Trophoblast cell (in vitro differentiated cells and primary cell): ENCODE data around the gene G2E3.
"Not testable (repeated sequence)": the region's sequence is repeated elsewhere in the genome, so short reads cannot be mapped to it uniquely, and the experiment has no call there.

ENCODE experiments used
- DNase-seq, 2 donors: peaks; one replicate each; pipeline ENCODE4 v3.0.0-alpha.2; 2016
- H2AFZ ChIP-seq: 2 replicates; pipeline ENCODE4 v1.6.1; 2013; ENCODE audit warnings: low read length, moderate library complexity, mild to moderate bottlenecking; ENCODE audit not compliant: insufficient read depth, poor library complexity
- H2AK5ac ChIP-seq: 2 replicates; pipeline ENCODE4 v1.6.1; 2013; ENCODE audit warnings: mild to moderate bottlenecking, low read length
- H2BK120ac ChIP-seq: 2 replicates; pipeline ENCODE4 v1.6.1; 2013; ENCODE audit warnings: low read length, mild to moderate bottlenecking, moderate library complexity; ENCODE audit not compliant: insufficient read depth, poor library complexity
- H2BK12ac ChIP-seq: 2 replicates; pipeline ENCODE4 v1.6.1; 2013; ENCODE audit warnings: mild to moderate bottlenecking, low read length, moderate library complexity
- H2BK5ac ChIP-seq: 2 replicates; pipeline ENCODE4 v1.6.1; 2013; ENCODE audit warnings: low read length, low read depth, moderate library complexity, mild to moderate bottlenecking; ENCODE audit not compliant: poor library complexity
- H3K14ac ChIP-seq: 2 replicates; pipeline ENCODE4 v1.6.1; 2013; ENCODE audit warnings: mild to moderate bottlenecking, low read length
- H3K18ac ChIP-seq: 2 replicates; pipeline ENCODE4 v1.6.1; 2013; ENCODE audit warnings: mild to moderate bottlenecking, low read length
- H3K23ac ChIP-seq: 2 replicates; pipeline ENCODE4 v1.6.1; 2013; ENCODE audit warnings: low read length
- H3K27ac ChIP-seq: 2 replicates; pipeline ENCODE4 v1.5.1; 2013; ENCODE audit warnings: low read depth, mild to moderate bottlenecking, inconsistent platforms, low read length, moderate library complexity
- H3K27me3 ChIP-seq: 2 replicates; pipeline ENCODE4 v1.6.1; 2013; ENCODE audit warnings: inconsistent platforms, mild to moderate bottlenecking, low read length, moderate library complexity; ENCODE audit not compliant: insufficient read depth
- H3K36me3 ChIP-seq, 2 experiments: 1 replicate in 1 of 2; 2 replicates in 1 of 2; pipeline ENCODE4 v1.6.1; 2013; ENCODE audit warnings: low read length in 2 of 2, mild to moderate bottlenecking in 2 of 2, moderate library complexity in 1 of 2; ENCODE audit not compliant: insufficient read depth in 2 of 2, control insufficient read depth in 1 of 2
- H3K4ac ChIP-seq: 2 replicates; pipeline ENCODE4 v1.6.1; 2013; ENCODE audit warnings: low read depth, mild to moderate bottlenecking, low read length, moderate library complexity
- H3K4me1 ChIP-seq, 2 experiments: 1 replicate in 1 of 2; 2 replicates in 1 of 2; pipeline ENCODE4 v1.6.1; 2013; ENCODE audit warnings: low read length in 2 of 2, mild to moderate bottlenecking in 2 of 2, moderate library complexity in 1 of 2; ENCODE audit not compliant: insufficient read depth in 2 of 2, control insufficient read depth in 1 of 2
- H3K4me2 ChIP-seq: 2 replicates; pipeline ENCODE4 v1.6.1; 2013; ENCODE audit warnings: inconsistent platforms, mild to moderate bottlenecking, low read length, moderate library complexity
- H3K4me3 ChIP-seq: 2 replicates; pipeline ENCODE4 v1.5.1; 2013; ENCODE audit warnings: mild to moderate bottlenecking, low read depth, low read length, inconsistent platforms
- H3K79me1 ChIP-seq: one replicate; pipeline ENCODE4 v1.6.1; 2013; ENCODE audit warnings: low read length
- H3K79me2 ChIP-seq: 2 replicates; pipeline ENCODE4 v1.6.1; 2013; ENCODE audit warnings: low read length, mild to moderate bottlenecking; ENCODE audit not compliant: control insufficient read depth, insufficient read depth, poor library complexity
- H3K9ac ChIP-seq: 2 replicates; pipeline ENCODE4 v1.6.1; 2013; ENCODE audit warnings: mild to moderate bottlenecking, low read length
- H3K9me3 ChIP-seq: 2 replicates; pipeline ENCODE4 v1.6.1; 2013; ENCODE audit warnings: low read depth, mild to moderate bottlenecking, control low read depth, inconsistent platforms, low read length; ENCODE audit not compliant: insufficient read depth
- H4K12ac ChIP-seq: 2 replicates; pipeline ENCODE4 v1.6.1; 2013; ENCODE audit warnings: low read depth, mild to moderate bottlenecking, low read length, moderate library complexity
- H4K8ac ChIP-seq: 2 replicates; pipeline ENCODE4 v1.6.1; 2013; ENCODE audit warnings: low read depth, mild to moderate bottlenecking, low read length, moderate library complexity
- H4K91ac ChIP-seq: one replicate; pipeline ENCODE4 v1.6.1; 2013; ENCODE audit warnings: low read depth, mild to moderate bottlenecking, low read length, moderate library complexity
- WGBS: extraction: QIAGEN DNeasy Blood & Tissue Kit; methylation state at CpG from one replicate; pipeline ENCODE4 v1.1.7; 2013; ENCODE audit warnings: missing lambda C conversion rate; ENCODE audit not compliant: insufficient read length, insufficient coverage; ENCODE audit errors: extremely low coverage; 5-methylcytosine and 5-hydroxymethylcytosine counted together

Gene G2E3

GRCh38 chr14:30625533-30625932, 66.6 kb downstream of the G2E3 start:
- H3K4ac ChIP-seq: peak overlapping the region; percentile 16
- no peak for DNase-seq
- H3K9me3 ChIP-seq: no peaks in the 10 kb centered on the region
- H3K36me3 ChIP-seq: peaks cover 0 to 3% of the 10 kb centered on the region in 2 experiments
- H2BK120ac ChIP-seq: no peak overlapping the region
- H3K79me2 ChIP-seq: peaks cover 6% of the 10 kb centered on the region
- no peak overlapping the region for H2BK12ac ChIP-seq
- H3K79me1 ChIP-seq: peaks cover 4% of the 10 kb centered on the region
- H3K18ac ChIP-seq: no peak overlapping the region
- no peak overlapping the region for H2AK5ac ChIP-seq
- peaks cover 0 to 4% of the 10 kb centered on the region in 2 experiments for H3K4me1 ChIP-seq
- no peak overlapping the region for H3K14ac ChIP-seq
- H4K12ac ChIP-seq: no peak overlapping the region
- H3K23ac ChIP-seq: no peak overlapping the region
- H3K4me3 ChIP-seq: no peak overlapping the region
- H4K91ac ChIP-seq: no peak overlapping the region
- whole genome bisulfite sequencing: no CpG with 5 or more reads among the region's 3 CpGs
- no peak overlapping the region for H2AFZ ChIP-seq
- H3K4me2 ChIP-seq: no peak overlapping the region
- no peak overlapping the region for H2BK5ac ChIP-seq
- H4K8ac ChIP-seq: no peak overlapping the region
- no peaks in the 10 kb centered on the region for H3K27me3 ChIP-seq
- H3K27ac ChIP-seq: no peak overlapping the region
- H3K9ac ChIP-seq: no peak overlapping the region

- H3K4me2 ChIP-seq, H3K23ac ChIP-seq, H3K9me3 ChIP-seq, H3K27me3 ChIP-seq, H4K12ac ChIP-seq, H2BK12ac ChIP-seq, H3K4ac ChIP-seq, H3K27ac ChIP-seq, H3K79me2 ChIP-seq, H3K4me1 ChIP-seq, H3K18ac ChIP-seq, H2BK120ac ChIP-seq, H2AFZ ChIP-seq, H3K4me3 ChIP-seq, H3K14ac ChIP-seq, H4K91ac ChIP-seq, H2AK5ac ChIP-seq, H3K79me1 ChIP-seq, H3K36me3 ChIP-seq, H2BK5ac ChIP-seq, H4K8ac ChIP-seq, H3K9ac ChIP-seq: not testable (repeated sequence)
- DNase-seq: peak; percentile 2 to 58
- no CpG with 5 or more reads among the region's 8 CpGs for WGBS
Observed at GRCh38 chr14:30629432-30629831, 70.5 kb downstream of the G2E3 start.

- H3K9me3 ChIP-seq: no peaks in the 10 kb centered on the region
- H3K9ac ChIP-seq: no peak overlapping the region
- H3K79me1 ChIP-seq: no peaks in the 10 kb centered on the region
- no peaks in the 10 kb centered on the region for H3K4me1 ChIP-seq
- no peak overlapping the region for H2BK12ac ChIP-seq
- no peak overlapping the region for H3K14ac ChIP-seq
- H3K4ac ChIP-seq: no peak overlapping the region
- H2BK5ac ChIP-seq: no peak overlapping the region
- H3K4me2 ChIP-seq: no peak overlapping the region
- H3K36me3 ChIP-seq: peaks cover 5 to 11% of the 10 kb centered on the region in 2 experiments
- no peak overlapping the region for H3K18ac ChIP-seq
- H3K79me2 ChIP-seq: no peaks in the 10 kb centered on the region
- H2BK120ac ChIP-seq: no peak overlapping the region
- H4K91ac ChIP-seq: no peak overlapping the region
- no peak overlapping the region for H2AK5ac ChIP-seq
- H3K27me3 ChIP-seq: no peaks in the 10 kb centered on the region
- H4K12ac ChIP-seq: no peak overlapping the region
- no peak for DNase-seq
- no peak overlapping the region for H3K27ac ChIP-seq
- no peak overlapping the region for H3K4me3 ChIP-seq
- no peak overlapping the region for H3K23ac ChIP-seq
- no peak overlapping the region for H4K8ac ChIP-seq
- H2AFZ ChIP-seq: no peak overlapping the region
Observed at GRCh38 chr14:30630248-30630647, 71.3 kb downstream of the G2E3 start.

GRCh38 chr14:30632730-30633129, 73.8 kb downstream of the G2E3 start:
- no peaks in the 10 kb centered on the region for H3K79me1 ChIP-seq
- no peaks in the 10 kb centered on the region for H3K9me3 ChIP-seq
- no peak overlapping the region for H4K12ac ChIP-seq
- no peak overlapping the region for H2BK120ac ChIP-seq
- H3K9ac ChIP-seq: no peak overlapping the region
- H3K27me3 ChIP-seq: no peaks in the 10 kb centered on the region
- H3K14ac ChIP-seq: no peak overlapping the region
- no peak overlapping the region for H4K91ac ChIP-seq
- H3K4ac ChIP-seq: no peak overlapping the region
- DNase-seq: no peak
- H3K4me3 ChIP-seq: no peak overlapping the region
- H3K27ac ChIP-seq: no peak overlapping the region
- no peak overlapping the region for H2BK5ac ChIP-seq
- no peak overlapping the region for H3K4me2 ChIP-seq
- no peak overlapping the region for H4K8ac ChIP-seq
- no peaks in the 10 kb centered on the region for H3K4me1 ChIP-seq
- no peak overlapping the region for H3K23ac ChIP-seq
- H2BK12ac ChIP-seq: no peak overlapping the region
- WGBS: no CpG with 5 or more reads among the region's 1 CpG
- no peak overlapping the region for H3K18ac ChIP-seq
- H2AK5ac ChIP-seq: no peak overlapping the region
- no peak overlapping the region for H2AFZ ChIP-seq
- H3K36me3 ChIP-seq: peaks cover 5 to 7% of the 10 kb centered on the region in 2 experiments
- H3K79me2 ChIP-seq: no peaks in the 10 kb centered on the region
